HG02623 (cell line): ENCODE data around the gene HOXA9.

ENCODE experiments used
- ATAC-seq: cut with Tn5 transposase; IDR thresholded peaks from one replicate; pipeline ENCODE4 v1.9.1; 2021; ENCODE audit warnings: moderate library complexity; ENCODE audit not compliant: unreplicated experiment

Gene HOXA9

DNA sequence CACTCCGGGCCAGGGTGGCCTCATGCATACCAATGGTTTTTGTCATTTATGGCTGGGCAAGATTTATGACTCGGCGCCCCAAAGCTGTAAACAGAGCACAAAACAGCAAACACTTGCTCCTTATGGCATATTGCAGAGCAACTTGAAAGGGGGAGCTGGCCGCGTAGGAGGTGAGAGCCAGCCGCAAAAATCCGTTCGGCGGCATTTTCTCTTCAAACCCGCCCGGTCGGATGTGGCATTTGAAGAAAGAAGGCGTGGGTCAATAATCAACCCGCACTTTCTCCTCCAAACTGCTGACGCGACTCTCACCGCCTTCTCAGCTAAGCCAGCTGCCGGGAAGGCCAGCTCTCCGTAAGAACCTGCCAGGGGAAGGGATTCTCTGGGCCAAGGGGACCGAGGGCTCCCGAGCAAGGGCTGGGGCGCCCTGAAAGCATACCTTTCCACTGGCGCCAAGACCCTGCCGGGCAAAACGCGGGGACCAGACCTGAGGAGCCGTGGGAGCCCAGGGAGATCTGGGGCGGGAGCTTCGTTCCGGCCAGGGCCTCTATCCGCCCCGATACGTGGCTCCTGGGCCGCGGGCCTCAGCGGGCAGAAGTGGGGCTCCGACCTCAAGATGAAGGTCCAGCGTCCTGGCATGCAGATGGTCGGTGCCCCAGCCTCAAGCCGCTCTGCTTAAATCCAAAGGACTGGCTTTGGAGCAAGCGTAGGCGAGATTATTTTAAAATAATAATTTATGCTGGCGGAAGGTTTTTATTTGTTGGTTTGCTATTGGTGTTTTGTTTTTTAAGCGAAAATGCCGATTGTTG, 49.9 kb downstream of the HOXA9 start:
- ATAC-seq = no peak

- ATAC-seq = no peak
Observed at GRCh38 chr7:27114881-27115220, 50.5 kb downstream of the HOXA9 start.

- no peak for ATAC-seq
Observed at GRCh38 chr7:27113991-27114769, 51.2 kb downstream of the HOXA9 start.

DNA sequence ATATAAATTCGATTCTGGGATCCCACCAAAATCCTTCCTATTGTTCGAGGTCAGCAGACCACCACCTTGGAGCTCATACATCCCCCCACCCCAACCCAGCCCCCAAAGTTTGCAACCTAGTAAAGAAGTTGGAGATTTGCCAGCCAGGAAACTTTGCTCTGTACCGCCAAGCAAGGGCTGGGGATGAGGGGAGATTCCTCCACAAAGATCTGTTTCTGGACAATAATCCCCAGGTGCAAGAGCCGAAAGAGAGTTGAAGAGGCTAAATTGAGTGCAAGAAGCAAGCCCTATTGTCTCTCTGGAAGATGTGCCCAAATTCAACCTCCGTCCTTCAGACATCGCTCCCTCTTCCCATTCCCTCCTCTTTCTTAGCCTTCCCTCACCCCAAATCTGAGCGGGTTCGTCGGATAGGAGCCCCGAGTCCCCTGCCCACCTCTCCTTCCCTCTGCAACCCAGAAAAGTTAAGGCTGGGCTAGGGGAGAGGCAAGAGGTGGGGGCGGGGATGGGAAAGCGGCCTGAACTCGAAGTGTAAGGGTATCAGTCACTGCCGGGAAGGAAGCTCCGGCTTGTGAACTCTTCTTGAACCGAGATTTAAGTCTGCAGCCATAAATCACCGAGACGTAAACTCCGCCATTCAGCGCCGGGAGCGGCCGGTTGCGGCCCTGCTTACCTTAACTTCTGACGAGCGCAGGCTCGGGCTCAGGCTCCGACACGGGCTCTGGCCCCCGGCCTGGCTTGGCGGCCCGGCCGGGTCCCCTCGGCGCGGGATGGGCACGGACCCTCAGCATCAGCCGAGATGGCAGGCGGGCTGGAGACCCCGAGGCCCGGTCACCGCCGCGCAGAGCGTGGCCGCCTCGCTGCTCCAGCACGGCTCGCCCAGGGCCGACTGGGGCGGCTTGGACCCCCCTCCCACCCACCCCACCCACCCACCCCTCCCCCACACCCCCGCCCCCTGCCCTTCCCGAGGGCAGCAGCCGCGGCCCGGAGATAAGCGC, 52.1 kb downstream of the HOXA9 start:
- ATAC-seq = no peak
